SK-N-SH treated with all-trans-retinoic acid at 6 μM for 48 hours (cell line): ENCODE measurements around the gene SLX4IP.

Experiments used
- ATAC-seq: fragments of 200-7000 bp; cut with Tn5 transposase; 3 replicates; pipeline ENCODE4 v1.9.1; 2020; ENCODE audit warnings: mild to moderate bottlenecking, moderate library complexity
- ARNTL ChIP-seq: fragments of 450-650 bp; formaldehyde crosslinking; IDR thresholded peaks from 2 replicates; pipeline ENCODE4 v1.5.0; 2020; ENCODE audit warnings: low read depth, mild to moderate bottlenecking, moderate library complexity, borderline replicate concordance
- BACH2 ChIP-seq: fragments of 250-450 bp; sonication (Bioruptor Pico); IDR thresholded peaks from 2 replicates; pipeline ENCODE4 v1.9.0; 2021; ENCODE audit warnings: mild to moderate bottlenecking, borderline replicate concordance
- CSDC2 ChIP-seq: fragments of 250-450 bp; sonication (Bioruptor Pico); IDR thresholded peaks from 2 replicates; pipeline ENCODE4 v1.5.0; 2020; ENCODE audit warnings: mild to moderate bottlenecking, moderate library complexity
- CSRNP3 ChIP-seq: fragments of 250-450 bp; sonication (Bioruptor Pico); IDR thresholded peaks from 2 replicates; pipeline ENCODE4 v1.5.1; 2021; ENCODE audit warnings: mild to moderate bottlenecking, moderate library complexity
- ESRRG ChIP-seq: fragments of 250-450 bp; sonication (Bioruptor Pico); IDR thresholded peaks from 2 replicates; pipeline ENCODE4 v1.6.1; 2021; ENCODE audit warnings: mild to moderate bottlenecking
- GLIS3 ChIP-seq: fragments of 250-450 bp; sonication (Bioruptor Pico); IDR thresholded peaks from 2 replicates; pipeline ENCODE4 v1.5.0; 2020; ENCODE audit warnings: mild to moderate bottlenecking, moderate library complexity
- OSR1 ChIP-seq: fragments of 250-450 bp; sonication (Bioruptor Pico); IDR thresholded peaks from 2 replicates; pipeline ENCODE4 v1.8.0; 2022; ENCODE audit warnings: moderate library complexity, mild to moderate bottlenecking, inconsistent platforms
- POU6F1 ChIP-seq: fragments of 250-450 bp; sonication (Bioruptor Pico); IDR thresholded peaks from 2 replicates; pipeline ENCODE4 v1.8.0; 2021; ENCODE audit warnings: low read depth, mild to moderate bottlenecking, moderate library complexity, borderline replicate concordance
- RARB ChIP-seq: fragments of 250-450 bp; sonication (Bioruptor Pico); IDR thresholded peaks from 2 replicates; pipeline ENCODE4 v1.8.0; 2021; ENCODE audit warnings: mild to moderate bottlenecking, moderate library complexity
- SNAI2 ChIP-seq: fragments of 250-450 bp; sonication (Bioruptor Pico); IDR thresholded peaks from 2 replicates; pipeline ENCODE4 v1.5.0; 2020; ENCODE audit warnings: mild to moderate bottlenecking, moderate library complexity
- TCF4 ChIP-seq: fragments of 250-450 bp; sonication (Bioruptor Pico); IDR thresholded peaks from 2 replicates; pipeline ENCODE4 v1.8.0; 2021; ENCODE audit warnings: mild to moderate bottlenecking, moderate library complexity, borderline replicate concordance
- TOX ChIP-seq: fragments of 250-450 bp; sonication (Bioruptor Pico); IDR thresholded peaks from 2 replicates; pipeline ENCODE4 v1.8.0; 2021; ENCODE audit warnings: mild to moderate bottlenecking, moderate library complexity, borderline replicate concordance
- ZC3H10 ChIP-seq: fragments of 250-450 bp; sonication (Bioruptor Pico); IDR thresholded peaks from 2 replicates; pipeline ENCODE4 v1.5.1; 2021; ENCODE audit warnings: mild to moderate bottlenecking, moderate library complexity
- ZFP3 ChIP-seq: fragments of 250-450 bp; sonication (Bioruptor Pico); IDR thresholded peaks from 2 replicates; pipeline ENCODE4 v1.5.0; 2020; ENCODE audit warnings: mild to moderate bottlenecking, moderate library complexity
- ZFP30 ChIP-seq: fragments of 450-650 bp; formaldehyde crosslinking; IDR thresholded peaks from 2 replicates; pipeline ENCODE4 v1.5.0; 2022; ENCODE audit warnings: mild to moderate bottlenecking, moderate library complexity
- ZNF565 ChIP-seq: fragments of 450-650 bp; formaldehyde crosslinking; conservative IDR thresholded peaks from 2 replicates; pipeline ENCODE4 v1.5.0; 2020; ENCODE audit warnings: low read depth, mild to moderate bottlenecking, moderate library complexity
- ZNF70 ChIP-seq: fragments of 450-650 bp; formaldehyde crosslinking; IDR thresholded peaks from 2 replicates; pipeline ENCODE4 v1.5.0; 2020; ENCODE audit warnings: mild to moderate bottlenecking, moderate library complexity
- ZNF8 ChIP-seq: fragments of 450-650 bp; formaldehyde crosslinking; IDR thresholded peaks from 2 replicates; pipeline ENCODE4 v1.5.0; 2020; ENCODE audit warnings: mild to moderate bottlenecking, moderate library complexity
- TF ChIP-seq, protein P1 (sequence below): fragments of 250-450 bp; sonication (Bioruptor Pico); IDR thresholded peaks from 2 replicates; pipeline ENCODE4 v1.5.1; 2020; ENCODE audit warnings: low read depth, mild to moderate bottlenecking, moderate library complexity
- TF ChIP-seq, protein P2 (sequence below): fragments of 250-450 bp; sonication (Bioruptor Pico); IDR thresholded peaks from 2 replicates; pipeline ENCODE4 v1.5.0; 2020; ENCODE audit warnings: mild to moderate bottlenecking, moderate library complexity

The SLX4IP gene

GRCh38 chr20:10640897-10641296, 205.8 kb downstream of the SLX4IP start:
- TF ChIP-seq CSRNP3 (CRISPR knock-in tag) (no peak), SNAI2 (CRISPR knock-in tag) (no peak), ZNF565 (CRISPR knock-in tag) (no peak), ZNF70 (CRISPR knock-in tag) (no peak), OSR1 (CRISPR knock-in tag) (no peak), TCF4 (CRISPR knock-in tag) (no peak), TOX (no peak), ZFP30 (CRISPR knock-in tag) (no peak), POU6F1 (CRISPR knock-in tag) (no peak), GLIS3 (CRISPR knock-in tag) (no peak), BACH2 (CRISPR knock-in tag) (no peak), ZFP3 (CRISPR knock-in tag) (no peak)
- TF ChIP-seq, protein P1, sequence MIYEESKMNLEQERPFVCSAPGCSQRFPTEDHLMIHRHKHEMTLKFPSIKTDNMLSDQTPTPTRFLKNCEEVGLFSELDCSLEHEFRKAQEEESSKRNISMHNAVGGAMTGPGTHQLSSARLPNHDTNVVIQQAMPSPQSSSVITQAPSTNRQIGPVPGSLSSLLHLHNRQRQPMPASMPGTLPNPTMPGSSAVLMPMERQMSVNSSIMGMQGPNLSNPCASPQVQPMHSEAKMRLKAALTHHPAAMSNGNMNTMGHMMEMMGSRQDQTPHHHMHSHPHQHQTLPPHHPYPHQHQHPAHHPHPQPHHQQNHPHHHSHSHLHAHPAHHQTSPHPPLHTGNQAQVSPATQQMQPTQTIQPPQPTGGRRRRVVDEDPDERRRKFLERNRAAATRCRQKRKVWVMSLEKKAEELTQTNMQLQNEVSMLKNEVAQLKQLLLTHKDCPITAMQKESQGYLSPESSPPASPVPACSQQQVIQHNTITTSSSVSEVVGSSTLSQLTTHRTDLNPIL (CRISPR knock-in tag) = no peak
- TF ChIP-seq, protein P2, sequence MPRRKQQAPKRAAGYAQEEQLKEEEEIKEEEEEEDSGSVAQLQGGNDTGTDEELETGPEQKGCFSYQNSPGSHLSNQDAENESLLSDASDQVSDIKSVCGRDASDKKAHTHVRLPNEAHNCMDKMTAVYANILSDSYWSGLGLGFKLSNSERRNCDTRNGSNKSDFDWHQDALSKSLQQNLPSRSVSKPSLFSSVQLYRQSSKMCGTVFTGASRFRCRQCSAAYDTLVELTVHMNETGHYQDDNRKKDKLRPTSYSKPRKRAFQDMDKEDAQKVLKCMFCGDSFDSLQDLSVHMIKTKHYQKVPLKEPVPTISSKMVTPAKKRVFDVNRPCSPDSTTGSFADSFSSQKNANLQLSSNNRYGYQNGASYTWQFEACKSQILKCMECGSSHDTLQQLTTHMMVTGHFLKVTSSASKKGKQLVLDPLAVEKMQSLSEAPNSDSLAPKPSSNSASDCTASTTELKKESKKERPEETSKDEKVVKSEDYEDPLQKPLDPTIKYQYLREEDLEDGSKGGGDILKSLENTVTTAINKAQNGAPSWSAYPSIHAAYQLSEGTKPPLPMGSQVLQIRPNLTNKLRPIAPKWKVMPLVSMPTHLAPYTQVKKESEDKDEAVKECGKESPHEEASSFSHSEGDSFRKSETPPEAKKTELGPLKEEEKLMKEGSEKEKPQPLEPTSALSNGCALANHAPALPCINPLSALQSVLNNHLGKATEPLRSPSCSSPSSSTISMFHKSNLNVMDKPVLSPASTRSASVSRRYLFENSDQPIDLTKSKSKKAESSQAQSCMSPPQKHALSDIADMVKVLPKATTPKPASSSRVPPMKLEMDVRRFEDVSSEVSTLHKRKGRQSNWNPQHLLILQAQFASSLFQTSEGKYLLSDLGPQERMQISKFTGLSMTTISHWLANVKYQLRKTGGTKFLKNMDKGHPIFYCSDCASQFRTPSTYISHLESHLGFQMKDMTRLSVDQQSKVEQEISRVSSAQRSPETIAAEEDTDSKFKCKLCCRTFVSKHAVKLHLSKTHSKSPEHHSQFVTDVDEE (CRISPR knock-in tag) = no peak
- TF ChIP-seq, all 23 proteins: peak for 0
- no peak for ATAC-seq

- no peak for TF ChIP-seq ZNF8
- no peak for ATAC-seq
Observed at GRCh38 chr20:10641467-10641866, 206.4 kb downstream of the SLX4IP start.

GRCh38 chr20:10641893-10642292, 206.8 kb downstream of the SLX4IP start:
- no peak for TF ChIP-seq ZC3H10
- ATAC-seq = no peak

- TF ChIP-seq, protein P2 (CRISPR knock-in tag) = no peak
- TF ChIP-seq ZFP30 (CRISPR knock-in tag) (no peak), TOX (no peak), ZFP3 (CRISPR knock-in tag) (no peak), CSDC2 (CRISPR knock-in tag) (no peak), ZC3H10 (no peak), ARNTL (no peak), GLIS3 (CRISPR knock-in tag) (no peak), RARB (CRISPR knock-in tag) (no peak), ZNF565 (CRISPR knock-in tag) (no peak), SNAI2 (CRISPR knock-in tag) (no peak), ESRRG (CRISPR knock-in tag) (no peak)
- TF ChIP-seq, all 23 proteins: peak for 0
- ATAC-seq = no peak; the same call in 2 of the 3 replicates
Observed at GRCh38 chr20:10642856-10643559, 207.9 kb downstream of the SLX4IP start.
